Liver (tissue), 3 donors: ENCODE data around the gene PAH.

Source experiments
- CTCF ChIP-seq: fragments of 150-350 bp; IDR thresholded peaks from 2 replicates; pipeline ENCODE4 v1.5.1; 2017; ENCODE audit warnings: improper control_type of control experiment, low read depth, low read length; ENCODE audit not compliant: missing input control
- EGR1 ChIP-seq, 2 donors: IDR thresholded peaks; 2 replicates each; pipeline ENCODE4 v1.6.1; 2016 to 2018; ENCODE audit warnings: antibody characterized with exemption in 2 of 2, low read depth in 2 of 2
- FOXA1 ChIP-seq: IDR thresholded peaks from 2 replicates; pipeline ENCODE4 v1.6.1; 2016; ENCODE audit warnings: antibody characterized with exemption
- GABPA ChIP-seq, 2 donors: IDR thresholded peaks in 1 of 2; conservative IDR thresholded peaks in 1 of 2; 2 replicates each; pipeline ENCODE4 v1.6.1; 2016; ENCODE audit warnings: antibody characterized with exemption in 2 of 2, mild to moderate bottlenecking in 1 of 2, moderate library complexity in 1 of 2
- JUND ChIP-seq, 2 donors: IDR thresholded peaks; 2 replicates each; pipeline ENCODE4 v1.6.1; 2016; ENCODE audit warnings: antibody characterized with exemption in 2 of 2
- MAX ChIP-seq: IDR thresholded peaks from 2 replicates; pipeline ENCODE4 v1.6.1; 2016; ENCODE audit warnings: antibody characterized with exemption
- RAD21 ChIP-seq, 2 donors: IDR thresholded peaks; 2 replicates each; pipeline ENCODE4 v1.6.1; 2016; ENCODE audit warnings: antibody characterized with exemption in 2 of 2, mild to moderate bottlenecking in 2 of 2
- REST ChIP-seq: IDR thresholded peaks from 2 replicates; pipeline ENCODE4 v1.6.1; 2016; ENCODE audit warnings: antibody characterized with exemption, mild to moderate bottlenecking
- RXRA ChIP-seq, 2 donors: IDR thresholded peaks; 2 replicates each; pipeline ENCODE4 v1.6.1; 2017 to 2018; ENCODE audit warnings: antibody characterized with exemption in 2 of 2, mild to moderate bottlenecking in 1 of 2
- SP1 ChIP-seq: IDR thresholded peaks from 2 replicates; pipeline ENCODE4 v1.6.1; 2018; ENCODE audit warnings: antibody characterized with exemption, mild to moderate bottlenecking
- TAF1 ChIP-seq: conservative IDR thresholded peaks from 2 replicates; pipeline ENCODE4 v1.6.1; 2016; ENCODE audit warnings: antibody characterized with exemption, mild to moderate bottlenecking
- YY1 ChIP-seq: IDR thresholded peaks from 2 replicates; pipeline ENCODE4 v1.6.1; 2016; ENCODE audit warnings: antibody characterized with exemption, mild to moderate bottlenecking
- ZBTB33 ChIP-seq: IDR thresholded peaks from 2 replicates; pipeline ENCODE4 v1.6.1; 2016; ENCODE audit warnings: antibody characterized with exemption
- TF ChIP-seq, protein P1 (sequence below): IDR thresholded peaks from 2 replicates; pipeline ENCODE4 v1.6.1; 2016; ENCODE audit warnings: antibody characterized with exemption
- donor health status: healthy.
- donor health status: healthy.

DNA sequence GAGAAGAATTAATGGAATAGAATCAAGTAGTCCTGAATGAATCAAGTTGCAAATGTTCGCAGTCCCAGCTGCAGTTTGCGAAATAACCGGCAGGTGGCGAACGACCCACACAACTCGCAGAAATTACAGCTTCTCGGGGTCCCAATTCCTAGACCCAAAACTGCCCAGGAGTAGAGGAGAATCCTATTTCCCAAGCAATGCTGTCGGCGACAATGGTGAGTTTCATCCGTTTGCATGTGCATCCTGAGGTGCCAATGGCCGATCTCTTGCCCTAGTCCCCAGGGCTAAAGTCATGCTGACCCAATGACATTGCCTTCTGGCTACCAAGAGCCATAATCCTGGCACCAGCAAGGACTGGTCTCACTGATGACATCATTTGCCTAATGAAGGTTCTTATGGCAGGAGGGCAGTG, 31.9 kb upstream of the PAH start:
- TF ChIP-seq CTCF (peak; percentile 98), MAX (no peak), TAF1 (no peak), RAD21 (IDR thresholded peaks at IDR 0.05) (peak; percentile 94 to 95), ZBTB33 (no peak), RXRA (IDR thresholded peaks at IDR 0.05) (no peak), REST (no peak), FOXA1 (no peak), JUND (IDR thresholded peaks at IDR 0.05) (no peak), GABPA (IDR thresholded peaks at IDR 0.05 in 1 of 2, conservative IDR thresholded peaks at IDR 0.05 in 1 of 2) (no peak), EGR1 (IDR thresholded peaks at IDR 0.05; ENCODE audit: low read depth in 2 of 2) (no peak), SP1 (no peak), YY1 (no peak)
- TF ChIP-seq, protein P1, sequence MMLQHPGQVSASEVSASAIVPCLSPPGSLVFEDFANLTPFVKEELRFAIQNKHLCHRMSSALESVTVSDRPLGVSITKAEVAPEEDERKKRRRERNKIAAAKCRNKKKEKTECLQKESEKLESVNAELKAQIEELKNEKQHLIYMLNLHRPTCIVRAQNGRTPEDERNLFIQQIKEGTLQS, result no peak
